NCI-H1092 (cell line): ENCODE results near the gene TSPAN5.
"Not testable (repeated sequence)": the region's sequence is repeated elsewhere in the genome, so short reads cannot be mapped to it uniquely, and the experiment has no call there.

Source experiments
- DNase-seq: peaks from one replicate; lab custom pipeline; 2025; lab: John Stamatoyannopoulos, UW

The TSPAN5 gene

DNA sequence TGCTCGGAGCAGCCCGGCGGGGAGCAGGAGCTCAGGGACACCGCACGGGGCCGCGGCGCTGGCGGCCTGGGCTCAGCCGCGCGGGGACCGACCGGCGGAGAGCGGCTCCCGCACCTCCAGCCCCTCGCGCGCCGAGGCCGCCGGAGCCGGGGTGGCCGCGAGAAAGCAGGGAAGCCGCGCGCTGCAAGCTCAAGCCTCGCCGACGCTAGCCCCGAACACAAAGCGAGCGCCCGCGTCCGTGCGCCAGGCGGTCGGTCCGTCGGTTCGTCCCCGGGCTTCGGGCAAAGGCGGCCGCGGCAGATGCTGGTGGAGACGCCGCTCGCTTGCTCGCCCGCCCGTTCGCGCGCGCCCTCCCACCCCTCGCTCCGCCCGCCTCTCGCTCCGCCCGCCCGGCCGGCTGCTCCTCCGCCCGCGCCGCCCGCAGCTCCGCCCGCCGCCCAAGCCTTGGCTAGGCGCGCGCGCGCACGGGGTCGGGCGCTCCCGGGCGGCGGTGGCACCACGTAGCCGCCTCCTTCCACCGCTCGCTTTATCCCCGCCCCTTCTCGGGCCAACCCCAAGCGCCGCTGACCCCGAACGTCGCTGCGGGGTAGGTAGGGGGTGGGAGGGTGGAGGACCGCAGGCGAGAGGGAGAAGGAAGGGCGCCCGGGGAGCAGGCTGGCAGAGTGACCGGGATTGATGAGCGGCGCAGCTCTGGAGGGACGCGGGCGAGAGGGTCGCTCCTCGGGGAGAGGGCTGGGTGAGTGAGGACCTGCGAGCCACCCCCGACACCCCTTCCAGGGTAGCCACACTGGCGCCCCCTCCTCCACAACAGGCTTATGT is at the start of gene TSPAN5:
Gene TSPAN5, minus strand, starts transcription at position 325 of the 819 bp plus-strand sequence.
- DNase-seq = peak; percentile 63

DNA sequence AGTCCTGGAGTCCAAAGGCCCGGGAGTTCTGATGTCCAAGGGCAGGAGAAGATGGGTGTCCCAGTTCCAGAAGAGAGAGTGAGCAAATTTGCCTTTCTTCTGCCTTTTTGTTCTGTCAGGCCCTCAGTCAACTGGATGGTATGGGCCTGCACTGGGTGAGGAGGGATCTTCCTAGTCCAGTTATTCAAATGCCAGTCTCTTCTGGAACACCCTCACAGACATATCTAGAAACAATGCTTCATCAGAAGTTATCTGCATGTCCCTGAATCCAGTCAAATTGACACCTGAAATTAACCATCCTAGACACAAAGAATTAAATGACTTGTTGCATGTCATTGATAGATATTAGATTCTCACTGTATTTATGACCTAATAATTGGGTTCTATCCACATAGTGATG is 48.5 kb upstream of the TSPAN5 start:
- no peak for DNase-seq

DNA sequence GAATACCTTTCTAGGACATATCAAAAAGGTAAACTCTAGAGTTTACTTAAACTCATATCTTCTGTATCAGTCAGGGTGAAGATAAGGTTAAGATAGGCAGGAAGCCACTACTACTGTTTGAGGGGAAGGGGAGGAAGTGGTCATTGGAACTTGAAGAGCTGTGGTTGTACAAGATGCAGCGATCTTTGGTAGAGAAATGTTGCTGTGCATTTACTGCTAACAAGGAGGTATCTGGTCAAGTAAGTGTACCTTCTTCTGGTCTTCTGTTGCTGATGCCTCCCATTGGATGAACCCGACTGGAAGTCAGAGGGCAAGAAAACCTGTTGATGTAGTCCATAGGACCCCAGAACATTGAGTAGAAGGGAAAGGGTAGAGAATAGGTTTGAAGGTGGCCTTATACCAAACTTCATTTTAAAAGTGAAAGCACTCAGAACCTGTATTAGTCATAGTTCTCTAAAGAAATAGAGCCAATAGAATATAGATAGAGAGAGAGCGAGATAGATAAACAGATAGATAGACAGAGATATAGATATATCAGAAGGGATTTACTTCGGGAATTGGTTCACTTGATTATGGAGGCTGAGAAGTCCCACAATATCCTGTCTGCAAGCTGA is 47.9 kb upstream of the TSPAN5 start:
- DNase-seq = no peak

DNA sequence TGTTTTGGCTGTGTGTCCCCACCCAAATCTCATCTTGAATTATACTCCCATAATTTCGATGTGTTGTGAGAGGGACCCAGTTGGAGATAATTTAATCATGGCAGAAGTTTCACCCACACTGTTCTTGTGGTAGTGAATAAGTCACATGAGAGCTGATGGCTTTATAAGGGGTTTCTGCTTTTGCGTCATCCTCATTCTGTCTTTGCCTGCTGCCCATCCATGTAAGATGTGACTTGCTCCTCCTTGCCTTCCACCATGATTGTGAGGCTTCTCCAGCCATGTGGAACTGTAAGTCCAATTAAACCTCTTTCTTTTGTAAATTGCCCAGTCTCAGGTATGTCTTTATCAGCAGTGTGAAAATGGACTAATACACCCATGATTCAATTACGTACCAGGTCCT is 47.2 kb upstream of the TSPAN5 start:
- DNase-seq = not testable (repeated sequence)

DNA sequence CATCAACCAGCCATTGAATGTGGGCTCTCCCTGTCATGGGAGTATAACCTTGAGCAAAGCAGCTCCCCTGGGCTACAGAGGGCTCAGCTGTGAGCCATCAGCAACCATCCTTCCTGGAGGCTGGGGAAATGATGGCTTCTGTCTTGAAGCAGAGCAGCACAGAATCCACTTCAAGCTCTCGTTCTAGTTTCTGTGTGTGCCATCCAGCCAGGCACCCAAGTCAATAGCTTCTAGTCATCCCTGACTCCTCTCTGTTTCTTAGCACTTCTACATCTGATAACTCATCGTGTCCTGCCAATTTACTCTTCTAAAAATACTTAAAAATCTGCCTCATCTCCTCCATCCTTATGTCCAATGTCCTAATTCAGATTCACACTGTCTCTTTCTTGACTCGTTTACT is 42.2 kb upstream of the TSPAN5 start:
- DNase-seq = no peak

DNA sequence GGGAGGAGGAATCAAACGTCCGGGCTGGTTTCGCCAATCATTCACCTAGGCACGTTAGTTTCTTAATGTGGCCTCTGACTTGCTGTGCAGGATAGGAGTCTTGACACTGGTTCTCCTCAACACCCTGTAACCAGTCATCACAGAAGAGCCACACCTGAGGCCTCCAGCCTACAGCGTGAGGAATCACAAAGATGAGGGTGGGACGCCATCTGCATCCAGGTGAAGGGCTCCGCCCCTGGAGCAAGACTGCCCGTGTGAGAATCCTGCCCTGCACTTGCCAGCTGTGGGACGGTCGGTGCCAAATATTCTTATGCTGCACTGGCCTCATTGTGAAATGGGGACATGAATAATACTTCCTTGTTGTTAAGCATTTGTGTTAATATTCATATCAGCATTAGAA is 35.7 kb upstream of the TSPAN5 start:
- DNase-seq = no peak

DNA sequence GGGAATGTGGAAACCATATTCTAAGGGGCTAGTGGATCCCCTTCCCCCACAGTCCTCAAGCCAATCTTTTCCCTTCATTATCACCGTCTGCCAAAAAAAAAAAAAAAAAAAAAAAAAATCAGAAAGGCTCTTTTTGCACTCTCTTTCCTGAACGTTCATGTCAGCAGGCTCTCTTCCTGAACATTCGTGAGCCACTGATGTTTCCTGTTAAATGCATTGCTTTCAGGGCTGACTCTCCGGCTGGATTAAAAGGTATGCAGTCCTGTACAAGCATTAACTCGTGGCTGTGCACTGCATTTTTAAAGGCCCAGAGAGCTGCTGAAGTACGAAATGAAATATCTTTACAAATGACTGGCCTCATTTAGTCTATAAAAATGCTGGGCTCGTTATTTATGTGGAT is 34.0 kb upstream of the TSPAN5 start:
- no peak for DNase-seq

DNA sequence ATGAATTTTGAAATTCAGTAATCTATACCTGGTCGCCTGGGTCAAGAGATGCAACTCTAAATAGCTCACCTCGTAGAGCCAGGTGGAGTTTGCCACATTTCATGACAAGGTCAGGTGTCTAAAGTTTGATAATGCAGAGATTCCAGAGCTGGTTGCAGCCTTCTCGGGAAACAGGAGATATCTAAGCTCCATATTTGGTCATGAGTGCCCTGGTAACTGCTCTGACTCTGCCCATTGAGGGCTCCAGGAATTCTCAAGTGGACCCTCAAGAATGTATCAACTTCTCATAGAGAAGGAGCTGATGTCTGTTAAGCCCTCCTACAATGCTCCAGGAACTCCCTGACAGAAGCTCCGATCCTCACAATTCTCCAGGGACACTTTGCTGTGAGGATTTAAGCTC is 33.2 kb upstream of the TSPAN5 start:
- no peak for DNase-seq

DNA sequence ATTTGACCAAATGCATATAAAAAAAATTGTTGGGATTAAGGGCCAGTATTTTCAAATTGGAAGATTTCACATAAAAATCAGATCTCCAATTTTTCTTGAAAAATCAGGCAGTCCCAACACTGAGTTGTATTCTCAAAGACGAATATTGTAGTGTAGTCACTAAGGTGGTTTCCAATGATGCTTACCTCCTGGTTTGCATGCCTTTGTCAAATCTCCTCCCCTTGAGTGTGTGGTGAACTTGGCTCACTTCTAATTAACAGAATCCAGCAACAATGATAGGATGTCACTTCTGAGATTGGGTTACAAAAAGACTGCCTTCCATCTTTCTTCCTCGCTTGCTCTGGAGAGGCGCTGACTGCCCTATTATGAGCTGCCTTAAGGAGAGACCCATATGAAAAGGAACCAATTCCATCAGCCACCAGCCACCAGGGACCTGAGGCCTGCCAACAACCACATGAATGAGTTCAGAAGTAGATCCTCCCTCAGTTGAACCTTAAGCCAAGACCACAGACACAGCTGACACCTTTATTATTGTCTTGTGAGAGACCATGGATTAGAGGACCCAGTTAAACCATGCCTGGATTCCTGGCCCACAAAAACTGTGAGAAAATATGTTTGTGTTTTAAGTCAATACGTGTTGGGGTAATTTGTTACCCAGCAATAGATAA is 31.2 kb upstream of the TSPAN5 start:
- DNase-seq = no peak

DNA sequence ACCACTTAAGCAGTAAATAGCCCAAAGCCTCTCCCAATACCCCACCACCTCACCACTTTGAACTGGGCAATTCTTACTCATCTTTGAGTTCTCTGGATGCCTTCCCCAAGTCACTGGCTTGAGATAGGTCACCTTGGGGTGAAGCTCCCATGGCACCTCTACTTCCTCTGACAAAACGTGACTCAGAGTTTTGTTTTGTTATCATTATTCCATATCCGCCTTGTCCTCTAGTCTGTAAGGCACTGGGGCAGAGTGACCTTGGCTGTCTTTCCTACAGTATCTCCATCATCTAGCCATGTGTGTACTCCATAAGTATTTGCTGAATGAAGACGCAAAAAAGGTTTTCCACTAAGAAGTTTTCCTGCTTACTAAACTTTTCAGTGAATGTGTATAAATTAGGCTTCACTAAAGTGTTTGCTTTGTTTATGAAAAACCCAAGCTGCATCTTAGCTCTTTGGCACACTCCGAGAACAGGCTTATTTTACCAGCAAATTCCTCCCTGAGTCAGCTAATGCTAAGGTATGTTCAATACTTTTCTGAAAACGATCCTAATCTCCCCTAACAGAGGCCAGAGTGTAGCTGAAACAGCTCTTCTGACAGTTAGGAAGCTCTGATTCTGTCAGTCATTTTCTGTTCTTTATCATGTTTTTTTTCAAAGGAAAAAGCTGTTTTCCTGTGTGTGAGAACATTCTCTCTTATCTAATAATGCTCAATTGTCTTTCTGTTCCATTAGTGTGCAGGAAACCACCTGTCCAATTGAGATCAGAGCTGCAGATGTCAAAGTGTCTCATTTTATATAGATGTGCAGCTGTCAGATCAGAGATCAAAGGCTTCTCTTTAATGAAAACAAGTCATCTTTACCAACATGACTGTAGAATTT is 30.2 kb upstream of the TSPAN5 start:
- DNase-seq = no peak

DNA sequence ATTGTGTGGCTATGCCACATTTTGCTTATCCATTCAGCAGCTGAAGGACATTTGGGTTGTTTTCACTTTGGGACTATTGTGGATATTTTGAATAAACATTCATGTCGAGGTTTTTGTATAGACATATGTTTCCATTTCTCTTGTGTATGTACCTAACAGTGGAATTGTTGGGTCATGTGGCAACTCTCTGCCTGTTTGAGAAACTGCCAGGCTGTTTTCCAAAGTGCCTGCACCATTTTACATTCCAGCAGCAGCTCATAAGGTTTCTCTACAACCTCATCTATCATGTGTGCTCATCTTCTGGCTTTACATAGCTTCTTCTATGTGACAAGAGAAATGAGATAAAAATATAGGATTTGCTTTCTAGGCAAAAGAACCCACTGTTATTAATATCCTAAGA is 29.5 kb upstream of the TSPAN5 start:
- no peak for DNase-seq

DNA sequence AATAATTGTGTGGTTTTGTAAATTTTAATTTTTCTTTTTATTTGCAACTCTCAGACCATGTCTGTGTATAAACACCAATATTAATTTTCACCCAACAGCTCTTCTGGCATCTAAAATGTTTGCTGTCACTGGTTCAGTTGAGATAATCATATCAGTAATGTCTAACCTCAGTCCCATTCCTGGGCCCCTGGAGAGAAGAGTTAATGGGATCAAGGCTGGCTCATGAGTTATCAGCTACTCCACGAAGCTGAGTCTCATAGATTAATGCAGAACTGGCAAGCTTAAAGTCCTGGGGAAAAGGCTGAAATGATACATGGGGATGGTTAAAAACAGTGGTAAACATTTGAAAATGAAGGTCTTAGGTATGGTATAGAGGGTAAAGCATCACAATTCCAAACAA is 28.4 kb upstream of the TSPAN5 start:
- no peak for DNase-seq

DNA sequence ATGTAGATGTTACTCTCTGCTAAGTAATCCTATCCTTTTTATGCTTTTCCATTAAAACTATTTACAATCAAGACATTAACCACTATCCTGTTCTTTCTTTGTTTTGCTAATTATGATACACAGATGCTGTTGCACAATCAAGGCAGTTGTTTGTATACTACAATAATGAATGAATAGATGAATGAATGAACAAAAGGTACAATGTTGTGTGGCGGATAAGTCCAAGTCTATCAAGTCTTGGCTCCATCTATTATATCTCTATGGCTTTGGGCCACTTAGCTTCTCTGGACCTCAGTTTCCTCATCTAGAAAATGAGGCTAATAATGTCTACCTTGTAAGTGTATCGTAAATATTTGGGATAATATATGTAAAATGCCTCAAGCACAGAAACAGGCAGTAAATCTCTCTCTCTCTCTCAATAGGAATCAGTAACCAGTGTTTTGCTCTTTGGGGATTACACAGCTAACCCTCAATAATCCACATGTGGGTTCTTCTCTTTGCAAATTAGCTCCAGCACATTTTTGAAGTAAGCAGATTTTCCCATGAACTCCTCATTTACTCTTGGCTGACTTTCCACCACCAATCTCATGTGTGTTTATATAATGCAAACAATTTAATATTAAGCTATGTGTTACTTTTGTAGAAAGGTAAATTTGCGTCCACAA is 27.8 kb upstream of the TSPAN5 start:
- DNase-seq = no peak

DNA sequence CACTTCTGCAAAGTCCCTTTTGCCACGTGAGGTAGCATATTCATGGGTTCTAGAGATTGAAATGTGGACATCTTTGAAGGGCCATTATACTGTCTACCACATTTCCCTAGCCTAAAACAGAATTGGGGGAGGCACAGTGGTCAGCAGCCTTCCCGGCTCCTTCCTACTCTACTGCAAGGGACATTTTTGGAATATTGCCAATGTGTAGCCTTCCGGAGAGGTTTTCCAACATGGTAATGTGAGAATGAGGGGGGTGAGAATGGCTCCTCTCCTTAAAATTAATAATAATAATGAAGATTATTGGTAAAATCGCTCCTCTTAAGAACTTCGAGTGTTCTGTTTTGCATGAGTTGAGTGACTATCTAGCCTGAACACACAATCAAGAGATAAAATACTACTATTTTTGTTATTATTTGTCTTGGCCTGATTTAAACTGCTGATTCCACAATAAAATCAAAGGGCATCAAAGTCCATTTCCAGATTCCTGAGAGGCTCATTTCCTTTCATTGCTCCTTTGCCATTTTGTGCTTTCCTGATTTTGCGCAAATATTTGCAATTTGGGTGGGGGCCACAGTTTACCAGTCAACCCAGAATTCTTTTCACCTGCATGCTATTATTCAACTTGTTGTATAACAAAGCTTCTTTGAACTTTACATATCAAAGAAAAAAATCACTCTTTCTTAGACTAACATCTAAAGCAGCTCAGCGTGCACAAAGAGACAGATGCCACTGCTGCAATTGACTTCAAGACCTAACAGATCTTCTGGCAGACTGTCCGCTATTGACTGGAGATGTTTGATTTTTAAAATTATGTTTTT is 27.0 kb upstream of the TSPAN5 start:
- DNase-seq = no peak

DNA sequence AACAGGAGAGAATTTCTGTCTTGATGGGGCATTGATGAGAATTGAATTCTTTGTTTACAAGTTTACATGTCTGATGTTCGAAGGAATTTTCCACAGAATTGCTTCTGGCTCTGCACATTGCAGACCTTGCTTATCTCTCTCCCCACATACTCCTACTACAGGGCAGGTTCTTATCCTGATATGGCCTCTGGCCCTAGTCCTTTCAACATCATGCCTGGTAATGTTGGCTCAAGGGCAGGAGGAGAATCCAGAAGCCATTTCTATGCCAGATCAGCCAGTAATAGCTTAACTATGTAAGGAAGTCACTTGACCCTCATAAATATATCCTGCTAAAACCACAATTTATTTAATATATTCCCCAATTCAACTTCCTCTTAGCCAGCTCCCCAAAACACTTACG is 24.3 kb upstream of the TSPAN5 start:
- no peak for DNase-seq

DNA sequence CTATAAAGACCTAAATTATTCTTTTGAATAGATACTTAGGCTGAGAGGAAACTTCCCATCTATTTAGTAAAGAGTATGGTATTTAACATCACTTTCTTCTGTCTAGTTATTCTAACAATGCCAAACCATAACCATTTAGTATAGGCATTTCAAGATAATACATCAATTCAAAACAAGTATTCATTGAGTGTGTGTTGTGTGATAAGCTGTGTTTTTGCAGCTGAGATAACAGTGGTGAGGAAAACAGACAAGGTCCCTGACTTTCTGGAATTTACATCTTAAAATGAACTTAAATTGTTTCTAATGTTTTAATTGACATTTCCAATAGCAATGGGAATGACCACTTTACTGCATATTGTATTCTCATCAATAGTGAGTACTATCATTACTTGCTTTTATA is 22.4 kb upstream of the TSPAN5 start:
- DNase-seq = no peak

DNA sequence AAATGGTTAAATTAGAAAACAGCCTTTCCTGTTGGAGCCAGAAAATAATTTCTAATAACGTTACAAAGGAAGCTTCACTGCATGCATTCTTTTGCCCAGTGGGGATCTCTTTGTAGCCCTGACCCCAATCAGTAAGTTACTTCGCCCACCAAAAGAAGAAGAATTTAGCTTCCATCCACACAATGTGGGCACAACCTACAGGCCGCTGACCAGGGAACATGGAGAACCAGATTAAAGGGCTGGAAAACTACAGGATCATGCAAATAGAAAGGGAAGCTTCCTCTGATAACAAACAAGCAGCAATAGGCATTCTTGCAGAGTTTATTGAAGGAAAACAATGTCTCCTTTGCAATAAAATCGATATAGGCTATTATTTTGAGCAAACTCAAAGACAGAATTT is 21.3 kb upstream of the TSPAN5 start:
- DNase-seq = no peak

DNA sequence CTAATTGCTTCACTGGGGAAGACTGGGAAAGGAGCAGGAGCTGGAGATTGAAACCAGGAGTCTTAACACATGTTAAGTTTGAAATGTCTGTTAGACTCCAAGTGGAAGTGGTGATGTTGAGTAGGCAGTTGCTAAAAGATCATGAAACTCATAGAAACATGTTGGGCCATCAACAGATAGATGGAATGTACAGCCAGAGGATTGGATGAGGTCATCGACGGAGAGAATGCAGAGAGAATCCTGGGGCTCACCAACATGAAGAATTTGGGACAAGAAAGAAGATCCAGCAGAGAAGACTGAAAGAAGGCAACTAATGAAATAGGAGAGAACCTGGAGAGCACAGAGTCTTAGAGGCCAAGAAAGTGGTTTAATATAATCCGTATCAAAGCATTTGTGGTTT is 19.4 kb upstream of the TSPAN5 start:
- no peak for DNase-seq

DNA sequence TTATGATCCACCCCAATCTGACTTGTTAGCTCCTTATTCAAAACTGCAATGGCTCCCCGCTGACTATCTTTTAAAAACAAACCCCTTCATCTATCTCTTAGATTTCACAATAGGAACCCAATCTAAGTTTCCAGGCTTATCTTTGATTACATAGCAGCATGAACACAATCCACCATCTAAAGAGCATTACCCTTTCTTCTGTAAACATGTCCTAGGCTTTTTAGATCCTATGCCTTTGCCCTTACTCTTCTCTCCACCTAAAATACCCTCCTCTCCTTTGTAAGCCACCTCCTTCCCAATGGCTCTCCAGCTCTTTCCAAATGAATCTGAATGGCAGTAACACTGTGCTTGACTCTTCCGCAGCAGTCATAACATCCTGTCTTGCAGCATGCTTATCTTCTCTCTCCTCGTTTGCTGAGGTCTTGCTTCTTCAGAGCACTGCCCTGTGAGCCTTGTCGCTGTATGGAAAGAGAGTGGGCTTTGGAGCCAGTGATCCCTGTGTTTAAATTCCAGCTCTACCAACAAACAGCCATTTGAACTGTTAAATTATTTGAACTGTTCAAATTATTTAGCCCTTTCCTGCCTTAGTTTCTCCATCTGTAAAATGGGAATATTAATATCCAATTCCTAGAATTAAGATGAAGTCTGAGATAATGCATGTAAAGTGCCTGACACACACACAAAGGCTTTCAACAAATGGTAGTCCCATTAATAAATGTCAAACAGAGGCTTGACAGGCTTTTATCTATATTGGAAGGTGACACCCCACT is 16.2 kb upstream of the TSPAN5 start:
- DNase-seq = no peak

DNA sequence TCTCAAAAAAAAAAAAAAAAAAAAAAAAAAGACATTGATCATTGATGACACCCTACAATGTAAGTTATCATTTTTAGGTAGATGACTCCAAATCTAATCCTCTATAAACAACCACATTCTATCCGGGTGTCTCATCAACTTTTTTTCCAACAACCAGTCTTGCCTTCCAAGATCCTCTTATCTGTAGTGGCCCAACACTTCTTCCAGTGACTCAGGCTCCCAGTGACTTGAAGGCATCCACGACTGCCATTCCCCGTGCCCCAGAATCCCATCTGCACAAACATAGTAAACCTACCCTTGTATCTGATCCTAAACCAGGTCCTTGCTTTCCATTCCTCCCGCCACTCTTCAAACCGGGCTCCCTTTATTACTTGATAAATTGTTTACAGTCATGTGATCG is 15.6 kb upstream of the TSPAN5 start:
- DNase-seq = no peak
